Coronary artery (tissue), 2 donors: ENCODE results near the gene ZSCAN21.

Experiments used
- DNase-seq: peaks from one replicate; pipeline ENCODE4 v3.0.0-alpha.2; 2017; ENCODE audit warnings: low spot score
- H3K27ac ChIP-seq, 2 donors: fragments of 200-600 bp; sonication (generic); one replicate each; pipeline ENCODE4 v1.5.1; 2016 to 2019
- H3K4me3 ChIP-seq: fragments of 200-600 bp; sonication (generic); 2 replicates; pipeline ENCODE4 v1.5.1; 2016; ENCODE audit warnings: mild to moderate bottlenecking, moderate library complexity
- CTCF ChIP-seq: fragments of 200-600 bp; sonication (generic); IDR thresholded peaks from one replicate; pipeline ENCODE4 v1.5.1; 2019; ENCODE audit warnings: antibody characterized with exemption

ZSCAN21 gene

GRCh38 chr7:100107125-100107737, 57.7 kb downstream of the ZSCAN21 start:
- Histone ChIP-seq H3K27ac (no peak overlapping the region), H3K4me3 (no peak overlapping the region)
- TF ChIP-seq CTCF = no peak
- no peak for DNase-seq

GRCh38 chr7:100107890-100108289, 58.3 kb downstream of the ZSCAN21 start:
- Histone ChIP-seq H3K4me3 (no peak overlapping the region), H3K27ac (no peak overlapping the region)
- TF ChIP-seq CTCF = no peak
- DNase-seq = no peak

GRCh38 chr7:100109521-100110163, 60.1 kb downstream of the ZSCAN21 start:
- H3K27ac ChIP-seq = no peak overlapping the region
- TF ChIP-seq CTCF = no peak
- H3K4me3 ChIP-seq = no peak overlapping the region
- DNase-seq = no peak

GRCh38 chr7:100111156-100111555, 61.6 kb downstream of the ZSCAN21 start:
- no peak overlapping the region for H3K4me3 ChIP-seq
- H3K27ac ChIP-seq = no peak overlapping the region
- TF ChIP-seq CTCF = no peak
- no peak for DNase-seq

GRCh38 chr7:100111914-100112313, 62.3 kb downstream of the ZSCAN21 start:
- Histone ChIP-seq H3K4me3 (no peak overlapping the region), H3K27ac (no peak overlapping the region)
- no peak for TF ChIP-seq CTCF
- DNase-seq = no peak
